NCI-H524 treated with DMSO at 0.1 percent for 48 hours (cell line): ENCODE results near the gene MBD6.
A peak's percentile ranks its signal among the peaks of the same experiment; 100 is the strongest.
"Not testable (repeated sequence)": the region's sequence is repeated elsewhere in the genome, so short reads cannot be mapped to it uniquely, and the experiment has no call there.

Source experiments
- DNase-seq: peaks from one replicate; lab custom pipeline; 2025; lab: John Stamatoyannopoulos, UW

The MBD6 gene

GRCh38 chr12:57549909-57550640 is 27.5 kb downstream of the MBD6 start, which contains the start of gene KIF5A:
TSS of gene KIF5A (plus strand) at chr12:57550044. CDS start at chr12:57550272, 228 bp downstream.
- DNase-seq: no peak

- DNase-seq: no peak
Observed at GRCh38 chr12:57550641-57551549, 28.3 kb downstream of the MBD6 start.

- DNase-seq: no peak
Observed at GRCh38 chr12:57551637-57552305, 29.1 kb downstream of the MBD6 start.

- DNase-seq: no peak
Observed at GRCh38 chr12:57552306-57552651, 29.7 kb downstream of the MBD6 start.

- DNase-seq: no peak
Observed at GRCh38 chr12:57552835-57553313, 30.2 kb downstream of the MBD6 start.

GRCh38 chr12:57553343-57554202 is 30.9 kb downstream of the MBD6 start:
- peak; percentile 62 for DNase-seq

- no peak for DNase-seq
Observed at GRCh38 chr12:57554453-57554852, 31.8 kb downstream of the MBD6 start.

- DNase-seq: no peak
Observed at GRCh38 chr12:57554897-57555296, 32.3 kb downstream of the MBD6 start.

- DNase-seq: no peak
Observed at GRCh38 chr12:57558864-57559263, 36.2 kb downstream of the MBD6 start.

GRCh38 chr12:57560516-57560915 is 37.9 kb downstream of the MBD6 start:
- DNase-seq: no peak

GRCh38 chr12:57561117-57561516 is 38.5 kb downstream of the MBD6 start:
- DNase-seq: not testable (repeated sequence)

- no peak for DNase-seq
Observed at GRCh38 chr12:57563358-57563757, 40.7 kb downstream of the MBD6 start.

GRCh38 chr12:57564178-57564740 is 41.6 kb downstream of the MBD6 start:
- DNase-seq: no peak

GRCh38 chr12:57568838-57569237 is 46.2 kb downstream of the MBD6 start:
- DNase-seq: no peak

- DNase-seq: no peak
Observed at GRCh38 chr12:57569858-57570257, 47.2 kb downstream of the MBD6 start.

- DNase-seq: not testable (repeated sequence)
Observed at GRCh38 chr12:57570438-57570837, 47.8 kb downstream of the MBD6 start.

- no peak for DNase-seq
Observed at GRCh38 chr12:57571926-57572762, 49.5 kb downstream of the MBD6 start.

- no peak for DNase-seq
Observed at GRCh38 chr12:57574795-57575194, 52.2 kb downstream of the MBD6 start.

GRCh38 chr12:57575771-57576612 is 53.4 kb downstream of the MBD6 start:
- no peak for DNase-seq
